Endometrium (tissue), 2 donors: ENCODE data around the gene SHISA4.
"Not testable (repeated sequence)": the region's sequence is repeated elsewhere in the genome, so short reads cannot be mapped to it uniquely, and the experiment has no call there.

ENCODE experiments used
- FAIRE-seq: peaks from 2 replicates; lab custom pipeline; 2012; peaks lifted over from hg19 to GRCh38; lab: Jason Lieb, UNC
- donor health status: control.
- donor health status: control.

Gene SHISA4

DNA sequence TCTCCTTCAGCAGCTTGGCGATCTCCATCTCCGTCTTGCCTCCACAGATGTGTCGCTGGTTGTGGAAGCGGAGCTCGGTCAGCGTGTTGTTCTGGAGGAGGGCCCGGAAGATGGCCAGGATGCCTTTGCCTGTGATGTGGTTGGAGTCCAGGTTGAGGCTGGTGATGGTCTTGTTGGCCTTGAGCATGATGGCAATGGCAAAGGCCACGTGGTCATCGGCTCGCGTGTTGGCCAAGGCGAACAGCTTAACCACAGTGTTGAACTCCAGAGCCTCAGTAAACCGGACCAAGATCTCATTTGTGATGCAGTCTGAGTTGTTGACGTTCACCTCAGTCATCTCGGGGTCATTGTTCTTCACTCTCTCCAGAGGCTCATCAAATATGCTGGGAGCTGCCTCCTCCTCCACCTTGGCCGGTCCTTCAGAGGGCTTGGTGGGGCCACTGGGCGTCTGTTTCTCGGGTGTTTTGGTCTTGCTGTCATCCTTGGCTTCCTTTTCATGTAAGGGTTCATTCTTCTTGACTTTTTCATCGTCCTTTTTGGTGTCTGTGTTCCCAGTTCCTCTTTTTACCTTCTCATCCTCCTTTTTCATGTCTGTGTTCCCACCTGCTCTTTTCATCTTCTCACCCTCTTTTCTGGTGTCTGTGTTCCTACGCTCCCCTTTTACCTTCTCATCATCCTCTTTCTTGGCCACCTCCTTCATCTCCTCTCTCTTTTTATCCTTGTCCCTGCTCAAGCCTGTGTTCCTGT is 11.2 kb downstream of the SHISA4 start:
- FAIRE-seq: no peak

DNA sequence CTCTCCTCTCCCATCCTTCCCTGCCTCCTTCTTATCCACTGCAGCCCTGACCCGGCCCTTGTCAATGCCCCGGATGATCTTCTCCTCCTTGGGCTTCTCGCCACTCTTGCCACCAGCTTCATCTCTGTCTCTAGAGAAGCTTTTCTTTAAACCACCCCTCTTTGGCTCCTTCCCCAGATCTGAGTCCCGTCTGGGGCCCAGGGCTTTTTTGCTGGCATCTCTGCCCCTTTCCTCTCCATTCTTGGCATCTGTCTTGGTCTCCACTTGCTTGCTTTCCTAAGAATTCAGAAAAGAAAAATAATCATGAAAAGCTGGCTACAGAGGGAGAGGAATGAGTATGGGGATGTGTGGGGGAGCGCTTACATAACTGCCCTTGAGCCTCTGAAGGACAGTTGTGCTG is 11.8 kb downstream of the SHISA4 start:
- FAIRE-seq: no peak

DNA sequence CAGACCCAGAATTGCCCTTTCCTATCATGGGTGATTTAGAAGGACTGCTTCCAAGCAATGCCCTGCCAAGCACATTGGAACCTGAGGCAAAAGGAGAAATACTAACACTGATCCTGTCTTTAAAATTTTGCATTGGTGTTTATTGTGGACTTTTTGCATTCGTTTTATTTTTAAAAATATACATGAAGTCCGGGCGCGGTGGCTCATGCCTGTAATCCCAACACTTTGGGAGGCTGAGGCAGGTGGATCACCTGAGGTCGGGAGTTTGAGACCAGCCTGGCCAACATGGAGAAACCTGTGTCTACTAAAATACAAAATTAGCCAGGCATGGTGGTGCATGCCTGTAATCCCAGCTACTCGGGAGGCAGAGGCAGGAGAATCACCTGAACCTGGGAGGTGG is 12.3 kb downstream of the SHISA4 start:
- not testable (repeated sequence) for FAIRE-seq

DNA sequence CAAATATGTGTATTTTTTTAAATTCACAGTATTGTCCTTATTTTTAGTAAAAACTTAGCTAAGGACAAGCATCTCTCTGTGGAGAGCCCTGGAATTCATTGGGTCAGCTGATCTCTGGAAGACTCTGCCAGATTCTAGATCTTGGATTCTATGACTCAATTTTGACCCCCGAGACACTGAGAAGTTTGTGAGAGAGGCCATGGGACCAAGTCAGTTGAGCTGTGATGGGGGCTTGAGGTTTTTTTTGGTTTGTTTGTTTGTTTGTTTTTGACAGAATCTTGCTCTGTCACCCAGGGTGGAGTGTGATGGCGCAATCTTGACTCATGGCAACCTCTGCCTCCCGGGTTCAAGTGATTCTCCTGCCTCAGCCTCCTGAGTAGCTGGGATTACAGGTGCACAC is 13.5 kb downstream of the SHISA4 start:
- no peak for FAIRE-seq

DNA sequence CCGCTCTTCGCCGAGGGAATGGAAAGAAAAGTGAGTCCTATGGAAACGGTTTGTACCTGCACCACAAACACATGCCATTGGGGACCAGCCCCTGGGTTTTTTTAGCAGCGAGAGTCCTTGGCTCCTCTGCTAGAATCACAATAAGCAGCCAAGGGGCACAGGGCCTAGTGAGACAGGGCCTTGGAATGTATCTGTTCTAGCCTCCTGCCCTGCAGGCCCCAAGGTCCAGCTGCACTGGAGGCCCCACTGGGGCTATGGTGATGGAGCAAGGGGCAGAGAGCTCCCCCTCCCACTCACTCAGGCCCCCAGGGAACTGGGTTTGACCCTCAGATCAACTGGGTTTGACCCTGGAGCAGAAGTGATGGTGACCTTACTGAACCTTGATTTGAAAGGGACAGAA is 14.4 kb downstream of the SHISA4 start:
- no peak for FAIRE-seq

DNA sequence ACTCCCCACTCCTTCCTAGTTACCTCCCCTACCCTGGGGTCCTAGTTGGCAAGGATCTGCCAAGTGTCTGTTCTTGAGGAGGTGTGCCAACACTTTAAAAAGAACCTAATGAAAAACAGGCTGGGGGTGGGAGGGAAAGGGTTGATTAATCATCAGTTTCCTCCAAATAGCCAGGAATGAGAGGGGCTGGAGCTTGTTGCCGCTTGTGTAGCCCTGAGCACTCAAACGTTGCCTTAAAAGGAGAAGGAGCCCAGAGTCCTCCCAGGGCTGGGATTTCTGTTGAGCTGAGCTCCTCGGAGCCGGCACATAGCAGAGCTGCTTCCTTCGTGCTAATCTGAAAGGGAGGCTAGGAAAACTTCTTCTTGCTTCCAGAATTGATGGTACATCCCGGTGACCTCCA is 15.9 kb downstream of the SHISA4 start:
- peak; percentile 55 for FAIRE-seq

DNA sequence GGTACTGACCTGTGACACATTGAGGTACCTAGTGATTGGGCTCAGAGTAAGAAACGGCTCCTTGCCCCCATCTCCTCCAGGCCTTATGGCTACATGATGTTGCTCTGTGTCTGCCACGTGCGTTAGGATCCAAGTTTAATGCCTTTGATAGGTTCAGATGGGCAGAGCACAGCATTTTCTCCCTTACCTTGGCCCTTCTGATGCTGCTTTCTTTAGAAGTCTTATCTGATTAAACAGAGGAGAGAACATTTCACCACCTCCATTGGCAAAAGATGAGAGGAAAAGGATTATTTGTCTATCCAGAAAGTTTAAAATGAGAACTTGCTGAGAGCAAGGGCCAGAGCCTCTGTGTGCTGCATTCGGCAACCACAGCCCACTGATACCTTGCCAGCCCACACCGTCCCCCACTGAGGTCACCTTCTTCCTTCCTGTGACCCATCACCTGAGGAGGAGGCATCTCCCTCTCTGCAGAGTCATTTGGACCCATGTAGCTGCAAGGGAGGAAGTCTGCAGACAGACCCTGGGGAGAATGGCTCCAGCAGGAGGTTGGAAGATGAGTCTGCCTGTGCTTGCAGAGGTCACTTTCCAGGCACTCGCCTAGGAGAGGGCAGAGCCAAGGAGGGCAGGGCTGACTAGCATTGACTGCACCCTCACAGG is 16.7 kb downstream of the SHISA4 start:
- FAIRE-seq: no peak

DNA sequence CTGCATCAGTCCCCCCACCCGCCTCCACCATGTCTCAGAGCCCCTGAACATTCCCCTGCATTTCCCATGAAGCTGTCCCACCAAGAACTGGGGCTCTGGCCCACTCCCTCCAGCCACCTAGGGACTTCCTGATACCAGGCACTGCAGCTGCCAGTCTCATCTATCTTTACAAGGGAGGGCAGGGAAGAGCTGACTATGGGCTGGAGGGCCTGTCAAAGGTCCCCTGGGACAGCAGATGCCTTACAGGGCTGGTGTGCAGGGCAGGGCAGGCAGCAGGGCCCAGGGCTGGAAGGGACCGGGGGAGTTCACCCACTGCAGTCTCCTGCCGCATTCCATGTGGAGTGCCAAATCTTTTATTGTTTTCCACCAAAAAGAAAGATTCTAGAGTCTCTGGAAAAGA is 17.6 kb downstream of the SHISA4 start:
- no peak for FAIRE-seq

DNA sequence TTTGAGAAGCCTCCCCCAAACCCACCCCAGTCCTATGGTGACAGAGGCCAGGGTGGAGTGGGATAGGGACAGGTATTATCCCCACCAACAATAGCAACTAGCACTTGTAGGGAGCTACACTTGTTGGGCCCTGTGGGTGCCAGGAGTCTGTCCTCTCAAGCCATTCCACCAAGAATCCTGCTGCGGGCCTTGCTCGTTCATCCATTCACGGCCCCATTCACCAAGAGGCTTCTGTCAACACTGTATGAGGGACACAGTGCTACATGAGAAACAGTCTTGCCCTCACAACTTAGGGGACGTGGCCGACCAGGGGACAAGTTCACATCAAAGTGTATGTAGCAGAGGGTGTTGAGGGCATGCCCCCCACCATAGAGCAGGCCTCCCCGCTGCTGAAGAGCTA is 18.9 kb downstream of the SHISA4 start:
- FAIRE-seq: no peak

DNA sequence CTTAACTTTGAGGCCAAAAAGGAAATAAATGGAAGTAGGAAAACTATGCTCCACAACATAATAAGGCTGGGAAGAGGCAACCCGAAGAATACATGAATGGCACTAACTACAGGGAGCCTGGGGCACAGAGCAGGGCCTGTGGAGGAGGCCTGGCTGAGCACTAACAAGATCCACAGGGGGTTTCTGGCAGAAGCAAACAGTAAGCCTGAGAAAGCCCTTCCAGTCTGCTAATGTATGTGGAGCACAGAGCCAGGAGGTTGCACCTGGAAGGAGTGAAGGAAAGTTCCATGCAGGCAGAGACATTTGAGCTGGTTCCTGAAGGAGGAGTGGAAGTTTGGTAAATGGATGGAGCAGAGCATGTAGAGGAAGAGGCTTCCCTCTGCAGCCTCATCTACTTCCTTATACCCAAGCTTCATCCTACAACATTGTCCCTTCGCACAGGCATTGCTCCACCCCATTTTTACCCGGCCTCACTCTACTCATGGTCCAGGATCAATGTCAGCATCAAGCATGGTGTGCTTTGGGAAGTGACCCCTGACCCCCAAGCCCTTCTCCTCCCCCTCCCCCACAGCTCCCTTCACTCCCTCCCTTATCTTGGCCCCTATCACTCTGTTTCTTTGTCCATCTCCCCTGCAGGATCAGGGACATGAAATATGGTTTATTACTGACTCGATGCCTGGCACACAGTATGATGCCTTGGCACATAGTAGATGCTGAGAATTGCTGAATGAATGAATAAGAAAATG is 23.3 kb downstream of the SHISA4 start:
- no peak for FAIRE-seq

DNA sequence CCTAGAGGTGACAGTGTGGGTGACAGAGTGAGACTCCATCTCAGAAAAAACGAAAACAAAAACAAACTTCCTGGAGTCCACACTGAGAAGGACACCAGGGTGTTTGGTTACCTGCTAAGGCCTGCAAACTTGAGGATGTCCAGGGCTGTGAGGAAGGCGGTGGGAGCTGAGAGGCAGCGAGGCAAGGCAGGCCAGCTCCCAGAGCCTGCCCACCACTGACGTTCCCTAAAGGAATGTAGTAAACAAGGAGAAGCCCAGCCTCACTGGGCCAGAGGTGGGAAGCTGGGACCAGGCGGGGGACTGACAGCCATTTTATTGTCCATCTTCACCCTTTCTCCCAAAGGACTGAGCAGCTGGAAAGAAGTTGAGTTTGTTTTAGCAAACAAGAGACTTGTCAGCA is 24.1 kb downstream of the SHISA4 start:
- no peak for FAIRE-seq

DNA sequence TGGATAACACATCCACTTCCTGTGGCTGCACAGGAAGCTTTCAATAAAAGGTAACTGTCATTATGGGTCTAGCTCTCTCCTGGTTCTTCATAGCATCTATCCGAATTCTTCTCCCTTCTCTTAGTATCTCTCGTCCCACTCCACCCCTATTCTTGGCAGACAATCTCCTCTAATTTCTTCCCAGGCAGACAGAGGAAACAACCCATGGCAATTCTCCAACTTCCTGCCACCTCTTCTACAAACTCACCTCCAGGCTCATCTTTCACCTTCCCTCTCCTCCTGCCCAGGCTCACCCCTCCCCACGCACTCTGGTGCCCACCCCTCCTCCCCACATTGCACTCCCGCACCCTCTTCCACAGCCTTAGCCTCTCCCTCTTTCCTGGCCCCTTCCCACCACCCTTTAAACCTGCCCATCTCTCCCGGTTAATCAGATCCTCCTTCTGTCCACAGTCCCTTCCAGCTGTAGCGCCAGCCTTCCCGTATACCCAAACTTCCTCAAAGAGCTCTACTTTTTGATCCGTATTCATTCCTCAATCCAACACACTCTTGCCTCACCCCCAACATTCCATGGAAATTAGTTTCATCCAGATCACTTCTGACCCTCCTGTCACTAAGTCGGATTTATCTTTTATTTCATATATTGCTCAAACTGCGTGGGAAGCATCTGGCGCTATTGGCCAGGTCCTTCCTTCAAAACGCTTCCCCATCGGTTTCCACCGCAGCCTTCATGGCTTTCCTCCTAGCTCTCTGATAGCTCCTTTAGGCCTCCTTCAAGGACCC is 25.9 kb downstream of the SHISA4 start:
- FAIRE-seq: no peak

DNA sequence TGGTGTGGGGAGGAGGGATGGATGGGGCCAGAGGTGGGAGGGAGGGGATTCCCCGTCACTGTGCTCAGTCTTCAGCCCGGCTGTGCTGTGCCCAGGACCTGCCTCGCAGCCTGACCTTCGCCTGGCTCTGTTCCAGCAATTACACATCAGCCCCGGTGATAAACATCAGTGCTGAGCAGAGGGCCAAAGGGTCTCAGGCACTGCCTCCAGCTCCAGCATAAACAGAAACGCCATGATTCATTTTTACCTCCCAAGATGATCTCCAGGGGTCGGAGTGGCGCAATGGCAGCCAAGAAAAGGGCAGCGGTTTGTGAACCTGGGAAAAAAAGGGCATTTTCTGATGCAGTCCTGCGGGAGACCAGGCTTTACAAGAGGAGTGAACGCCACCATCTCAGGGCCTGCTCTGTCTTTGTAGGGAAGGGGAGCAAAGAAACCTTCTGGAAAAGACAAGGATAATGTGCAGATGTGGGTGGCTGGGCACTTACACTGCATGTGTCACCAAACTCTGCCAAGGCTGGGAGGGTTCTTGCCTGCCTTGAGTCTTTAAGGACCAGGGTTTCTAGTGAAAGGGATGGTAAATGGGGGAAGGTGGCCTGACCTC is 28.1 kb downstream of the SHISA4 start:
- no peak for FAIRE-seq

DNA sequence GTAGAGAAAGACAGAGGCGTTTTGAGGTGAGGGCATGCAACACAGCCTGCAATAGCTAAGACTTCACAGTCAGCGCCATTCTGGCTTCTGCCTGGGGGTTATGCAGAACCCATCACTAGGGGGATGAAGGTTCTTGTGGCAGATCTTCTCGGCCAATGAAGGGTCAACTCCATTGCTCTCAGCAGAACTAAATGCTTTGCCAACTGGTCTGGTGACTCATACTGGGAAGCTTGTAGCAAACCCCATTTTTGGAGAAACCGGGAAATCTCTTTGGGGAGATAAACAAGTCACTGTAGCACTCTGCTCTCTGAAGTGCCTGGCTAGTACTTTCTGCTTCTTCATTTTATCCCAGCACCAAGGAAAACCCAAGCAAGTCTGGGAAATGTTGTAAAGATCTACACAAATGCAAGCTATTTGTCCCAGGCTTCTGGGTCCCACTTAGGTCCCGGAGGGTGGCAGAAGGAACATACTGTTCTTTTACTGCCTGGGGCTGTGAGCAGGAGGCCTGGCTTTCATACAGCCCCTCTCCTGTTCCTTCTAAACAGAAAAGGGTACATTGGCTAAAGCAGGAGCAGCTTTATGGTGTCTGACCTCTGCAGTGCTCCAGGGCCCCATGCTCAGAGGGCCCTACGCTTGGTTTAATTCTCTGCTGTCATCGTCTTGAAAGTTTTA is 28.8 kb downstream of the SHISA4 start:
- FAIRE-seq: no peak

DNA sequence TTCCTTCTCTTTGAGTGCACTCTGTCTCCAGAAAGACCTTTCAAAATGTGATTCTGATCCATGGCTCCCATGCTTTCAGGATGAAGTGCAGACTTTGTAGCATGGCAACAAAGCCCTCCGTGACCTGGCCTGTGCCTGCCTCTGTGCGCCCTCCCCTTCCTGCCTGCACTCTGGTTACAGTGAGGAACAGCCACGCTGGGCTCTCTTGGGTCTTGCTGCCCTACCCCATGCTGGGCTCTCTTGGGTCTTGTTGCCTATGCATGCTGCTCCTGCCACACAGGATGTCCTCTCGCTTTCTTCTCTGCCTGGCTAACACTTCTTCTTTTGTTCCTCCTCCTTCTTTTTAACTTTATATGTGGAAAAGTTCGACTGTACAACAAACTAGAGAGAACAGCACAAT is 29.6 kb downstream of the SHISA4 start:
- FAIRE-seq: no peak

DNA sequence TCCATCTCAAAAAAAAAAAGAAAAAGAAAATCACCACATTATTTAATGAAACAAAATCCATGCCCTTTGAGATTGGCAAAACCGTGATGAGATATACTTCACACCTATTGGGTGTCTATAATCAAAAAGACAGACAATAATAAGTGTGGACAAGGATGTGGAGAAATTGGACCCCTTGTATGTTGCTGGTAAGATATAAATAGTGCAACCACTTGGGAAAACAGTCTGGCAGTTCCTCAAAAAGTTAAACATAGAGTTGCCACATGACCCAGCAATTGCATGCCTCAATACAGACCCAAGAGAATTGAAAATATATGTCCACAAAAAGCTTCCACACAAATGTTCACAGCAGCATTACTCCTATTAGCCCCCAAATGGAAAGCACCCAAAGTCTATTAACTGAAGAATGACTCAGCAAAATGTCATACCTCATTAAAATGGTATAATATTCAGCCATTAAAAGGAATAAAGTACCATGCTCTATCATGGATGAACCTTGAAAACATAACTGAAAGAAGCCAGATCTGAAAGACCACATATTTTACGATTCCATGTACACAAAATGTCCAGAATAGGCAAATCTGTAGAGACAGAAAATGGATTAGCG is 33.4 kb downstream of the SHISA4 start:
- FAIRE-seq: no peak

DNA sequence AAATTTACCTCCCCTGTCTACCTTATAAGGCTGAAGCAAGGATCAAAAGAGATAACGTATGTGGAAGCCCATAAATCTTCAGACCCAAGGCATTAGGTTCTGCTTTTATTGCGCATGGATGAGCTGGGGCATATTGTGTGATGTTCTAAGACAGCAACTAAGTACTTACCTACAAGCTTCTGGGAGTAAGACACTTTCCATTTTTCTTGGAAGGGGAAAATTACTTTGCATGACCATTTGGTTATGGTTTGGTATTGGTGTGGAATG is 36.5 kb downstream of the SHISA4 start:
- FAIRE-seq: no peak

DNA sequence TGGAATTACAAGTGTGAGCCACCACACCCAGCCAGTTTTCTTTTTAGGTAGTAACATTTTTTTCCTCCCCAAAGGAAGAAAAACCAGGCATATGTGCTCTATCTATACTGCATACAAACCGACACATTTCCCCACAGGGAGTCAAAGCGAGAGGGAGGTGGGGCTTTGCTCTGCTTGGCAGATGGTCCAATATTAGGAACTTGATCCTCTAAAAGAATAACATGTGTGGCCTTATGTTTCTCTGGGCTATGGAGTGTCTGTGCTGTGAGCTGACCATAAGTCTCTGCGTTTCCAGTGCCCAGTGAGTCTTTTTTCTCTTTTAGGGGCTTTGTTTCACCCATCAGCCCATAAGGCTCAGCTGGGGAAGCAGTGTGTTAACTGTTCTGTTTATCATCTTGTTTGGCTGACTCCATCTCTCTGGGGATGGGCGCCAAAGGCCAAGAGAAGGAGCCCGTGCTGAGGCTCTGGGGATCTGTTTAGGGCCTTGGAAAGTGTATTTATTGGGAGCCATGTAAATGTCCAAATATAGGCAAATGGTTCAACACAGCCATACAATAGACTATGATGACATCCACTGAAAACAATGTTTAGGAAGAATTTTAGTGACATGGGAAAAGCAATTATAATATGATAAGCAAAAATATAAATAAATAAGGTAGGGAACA is 37.4 kb downstream of the SHISA4 start:
- no peak for FAIRE-seq

DNA sequence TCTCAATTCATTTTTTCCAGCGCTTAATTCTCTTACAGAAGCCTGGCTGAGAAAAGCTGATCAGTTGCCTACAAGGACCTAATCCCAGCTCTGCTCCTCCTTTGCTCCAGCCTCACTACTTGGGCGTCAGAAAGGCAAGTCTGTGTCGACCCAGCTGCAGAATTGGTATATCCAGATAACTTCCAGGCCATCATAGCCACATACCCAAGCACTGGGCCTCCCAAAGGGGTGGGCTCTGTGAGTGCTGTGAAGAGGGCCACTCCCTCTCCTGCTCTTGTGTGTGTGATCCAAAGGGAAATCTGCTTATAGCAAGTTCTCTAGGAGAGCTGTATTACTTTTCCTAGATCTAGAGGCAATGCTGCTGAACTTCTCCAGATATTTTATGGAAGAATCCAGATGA is 39.6 kb downstream of the SHISA4 start:
- no peak for FAIRE-seq

DNA sequence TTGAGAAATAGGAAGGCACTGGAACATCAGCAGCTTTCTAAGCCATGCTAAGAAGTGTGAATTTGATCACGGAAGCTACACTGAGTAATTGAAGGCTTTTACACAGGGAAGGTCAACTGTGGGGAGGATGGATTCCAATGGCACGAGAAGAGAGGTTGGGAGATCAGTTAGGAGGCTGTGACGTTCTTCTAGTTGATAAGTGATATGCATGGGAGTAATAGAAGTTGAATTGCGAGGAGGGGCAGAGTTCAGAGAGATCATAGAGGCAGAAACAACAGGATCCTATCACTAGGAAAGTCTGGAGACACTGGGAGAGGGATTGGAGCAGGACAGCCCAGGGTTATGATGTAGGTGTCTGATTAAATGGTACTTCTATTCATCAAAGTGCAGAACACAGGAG is 41.4 kb downstream of the SHISA4 start:
- FAIRE-seq: no peak

DNA sequence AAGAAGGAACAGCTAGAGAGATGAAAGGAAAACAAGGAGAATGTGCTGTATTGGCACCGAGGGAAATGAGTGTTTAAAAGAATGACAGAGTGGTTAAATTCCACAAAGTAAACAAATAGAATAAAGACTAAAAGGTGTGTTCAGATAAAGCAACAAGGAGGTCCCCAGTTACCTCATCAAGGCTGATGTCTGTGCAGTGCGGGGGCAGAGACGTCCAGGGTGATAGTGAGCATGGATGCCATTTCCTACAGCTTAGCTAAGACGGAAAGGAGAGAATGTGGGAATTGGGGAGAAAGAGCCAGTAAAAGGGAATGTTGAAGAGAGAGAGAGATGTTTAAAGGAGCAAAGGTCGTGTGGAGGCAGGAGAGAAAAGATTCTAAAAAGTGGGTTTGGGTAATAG is 42.1 kb downstream of the SHISA4 start:
- FAIRE-seq: no peak
